ENCODE data around the gene NECTIN1. TPM values are rescaled to one million over a fixed set of nuclear protein-coding genes. Genes with fewer than 3 reads are reported as not detected.

Gene NECTIN1
- total RNA-seq, 1 donor from 2014 or later: 19.5 TPM

DNA sequence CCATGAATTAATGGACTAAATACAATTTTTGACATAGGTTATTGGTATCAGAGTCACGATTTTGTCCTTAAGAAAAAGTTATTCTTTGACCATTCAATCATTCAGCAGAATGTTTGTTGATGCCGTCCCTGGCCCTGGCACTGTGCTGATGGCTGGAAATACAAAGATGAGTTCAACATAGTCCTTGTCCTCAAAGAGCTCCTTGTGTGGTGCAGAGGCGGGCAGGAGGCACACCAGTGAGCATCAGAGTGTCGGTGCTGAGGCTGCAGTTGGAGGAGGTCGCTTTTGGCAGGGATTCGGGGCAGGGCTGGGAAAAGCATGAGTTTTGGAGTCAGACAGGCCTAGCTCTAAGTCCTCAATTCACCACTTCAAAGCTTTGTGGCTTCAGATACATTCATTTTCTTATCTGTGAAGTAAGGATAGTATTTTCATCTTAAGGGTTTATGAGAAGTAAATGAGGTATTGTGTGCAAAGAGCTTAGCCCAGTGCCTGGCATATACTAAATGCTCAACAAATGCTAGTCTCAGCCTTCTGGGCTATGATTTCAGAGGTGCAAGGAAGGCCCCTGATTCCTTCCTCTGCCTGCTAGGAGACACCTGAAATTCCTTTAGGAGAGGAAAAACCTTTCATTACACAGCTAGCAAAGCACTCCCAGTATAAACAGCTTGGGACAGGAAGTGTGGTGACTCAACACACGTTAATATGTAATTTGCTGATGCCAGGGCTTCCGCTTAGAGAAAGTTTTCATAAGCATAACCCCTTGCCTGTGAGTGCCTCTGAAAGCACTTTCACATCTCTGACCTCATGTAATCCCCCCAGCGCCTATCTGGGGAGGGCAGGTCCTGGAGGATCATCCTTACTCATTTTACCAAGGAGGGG is 113.8 kb downstream of the NECTIN1 start:
- no peak overlapping the region for H3K9ac ChIP-seq
- H3K79me2 ChIP-seq (ENCODE audit: low read depth): no peaks in the 10 kb centered on the region
- no peaks in the 10 kb centered on the region for H3K36me3 ChIP-seq
- no peak overlapping the region for H3K27ac Mint-ChIP-seq
- no peaks in the 10 kb centered on the region for H3K36me3 Mint-ChIP-seq
- H3K4me3 ChIP-seq: no peak overlapping the region
- H3K4me3 Mint-ChIP-seq: no peak overlapping the region
- peaks cover 9% of the 10 kb centered on the region for H3F3A ChIP-seq (ENCODE audit: low read depth)
- peaks cover 5% of the 10 kb centered on the region for H3K27me3 ChIP-seq
- DNase-seq (ENCODE audit: low spot score): no peak
- peaks cover 24% of the 10 kb centered on the region for H3K4me1 ChIP-seq
- peaks cover 5% of the 10 kb centered on the region for H4K20me1 ChIP-seq (ENCODE audit: low read depth)
- H2AFZ ChIP-seq (replicated peaks): no peak overlapping the region
- H3K27ac ChIP-seq: no peak overlapping the region
- H3K27me3 Mint-ChIP-seq (ENCODE audit: insufficient read depth, low read depth): peaks cover 12% of the 10 kb centered on the region
- H3K4me1 Mint-ChIP-seq: peaks cover 48% of the 10 kb centered on the region
- H3K4me2 ChIP-seq: no peak overlapping the region
- no peak for TF ChIP-seq EZH2 (IDR thresholded peaks at IDR 0.05)
- TF ChIP-seq, protein P1, sequence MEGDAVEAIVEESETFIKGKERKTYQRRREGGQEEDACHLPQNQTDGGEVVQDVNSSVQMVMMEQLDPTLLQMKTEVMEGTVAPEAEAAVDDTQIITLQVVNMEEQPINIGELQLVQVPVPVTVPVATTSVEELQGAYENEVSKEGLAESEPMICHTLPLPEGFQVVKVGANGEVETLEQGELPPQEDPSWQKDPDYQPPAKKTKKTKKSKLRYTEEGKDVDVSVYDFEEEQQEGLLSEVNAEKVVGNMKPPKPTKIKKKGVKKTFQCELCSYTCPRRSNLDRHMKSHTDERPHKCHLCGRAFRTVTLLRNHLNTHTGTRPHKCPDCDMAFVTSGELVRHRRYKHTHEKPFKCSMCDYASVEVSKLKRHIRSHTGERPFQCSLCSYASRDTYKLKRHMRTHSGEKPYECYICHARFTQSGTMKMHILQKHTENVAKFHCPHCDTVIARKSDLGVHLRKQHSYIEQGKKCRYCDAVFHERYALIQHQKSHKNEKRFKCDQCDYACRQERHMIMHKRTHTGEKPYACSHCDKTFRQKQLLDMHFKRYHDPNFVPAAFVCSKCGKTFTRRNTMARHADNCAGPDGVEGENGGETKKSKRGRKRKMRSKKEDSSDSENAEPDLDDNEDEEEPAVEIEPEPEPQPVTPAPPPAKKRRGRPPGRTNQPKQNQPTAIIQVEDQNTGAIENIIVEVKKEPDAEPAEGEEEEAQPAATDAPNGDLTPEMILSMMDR (IDR thresholded peaks at IDR 0.05): no peak
- TF ChIP-seq EZH2phosphoT487 (IDR thresholded peaks at IDR 0.05): no peak
- H3K9me3 Mint-ChIP-seq: peaks cover 9% of the 10 kb centered on the region
- H3K9me3 ChIP-seq (ENCODE audit: low read depth): no peaks in the 10 kb centered on the region

DNA sequence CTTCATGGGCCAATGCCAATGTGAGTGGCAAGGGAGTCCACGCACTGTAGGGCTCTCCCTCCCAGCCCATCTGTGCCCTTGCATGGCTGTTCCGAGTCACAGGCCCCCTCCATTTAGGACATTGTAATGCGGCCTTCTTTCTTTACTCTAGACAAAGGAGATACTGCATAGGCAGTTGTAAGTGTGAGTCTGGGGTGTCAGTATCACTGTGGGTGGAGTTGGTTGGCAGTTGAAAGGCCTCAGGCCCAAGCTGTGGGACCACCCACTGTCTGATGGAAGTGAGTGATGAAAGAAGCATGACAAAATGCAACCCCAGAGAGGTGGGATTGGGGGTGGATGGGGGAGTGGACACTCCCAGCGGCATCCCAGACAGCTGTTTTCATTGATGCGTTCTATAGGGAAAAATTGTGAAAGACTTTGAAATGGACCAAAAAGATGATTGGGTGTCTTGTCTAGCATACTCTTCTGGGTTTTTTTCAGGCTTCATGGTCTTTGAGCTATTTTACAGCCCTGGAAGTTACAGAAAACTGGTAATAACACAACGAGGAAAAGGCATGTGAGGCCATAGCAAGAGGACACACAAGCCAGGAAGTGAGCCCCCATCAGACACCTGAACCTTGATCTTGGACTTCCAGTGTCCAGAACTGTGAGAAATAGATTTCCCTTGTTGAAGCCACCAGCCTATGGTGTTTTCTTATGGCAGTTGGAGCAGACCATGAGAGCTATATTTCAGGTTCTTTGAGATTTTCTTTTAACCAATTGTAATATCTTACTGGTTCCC is 114.6 kb downstream of the NECTIN1 start:
- Histone ChIP-seq H2AFZ (replicated peaks) (no peak overlapping the region), H3K4me1 (peaks cover 24% of the 10 kb centered on the region), H3K4me3 (no peak overlapping the region), H3F3A (ENCODE audit: low read depth) (peaks cover 9% of the 10 kb centered on the region), H3K27ac (no peak overlapping the region), H3K79me2 (ENCODE audit: low read depth) (no peaks in the 10 kb centered on the region), H3K27me3 (peaks cover 5% of the 10 kb centered on the region), H3K9me3 (ENCODE audit: low read depth) (no peaks in the 10 kb centered on the region), H3K9ac (no peak overlapping the region), H4K20me1 (ENCODE audit: low read depth) (peaks cover 5% of the 10 kb centered on the region), H3K4me2 (no peak overlapping the region), H3K36me3 (no peaks in the 10 kb centered on the region)
- peaks cover 9% of the 10 kb centered on the region for H3K9me3 Mint-ChIP-seq
- peak overlapping the region; percentile 11 for H3K27ac Mint-ChIP-seq
- H3K4me3 Mint-ChIP-seq: no peak overlapping the region
- peak; percentile 24 for DNase-seq (ENCODE audit: low spot score)
- H3K36me3 Mint-ChIP-seq: no peaks in the 10 kb centered on the region
- peaks cover 42% of the 10 kb centered on the region for H3K4me1 Mint-ChIP-seq
- peaks cover 11% of the 10 kb centered on the region for H3K27me3 Mint-ChIP-seq (ENCODE audit: insufficient read depth, low read depth)
- TF ChIP-seq EZH2 (IDR thresholded peaks at IDR 0.05): no peak
- TF ChIP-seq, protein P1 (IDR thresholded peaks at IDR 0.05): no peak
- no peak for TF ChIP-seq EZH2phosphoT487 (IDR thresholded peaks at IDR 0.05)

DNA sequence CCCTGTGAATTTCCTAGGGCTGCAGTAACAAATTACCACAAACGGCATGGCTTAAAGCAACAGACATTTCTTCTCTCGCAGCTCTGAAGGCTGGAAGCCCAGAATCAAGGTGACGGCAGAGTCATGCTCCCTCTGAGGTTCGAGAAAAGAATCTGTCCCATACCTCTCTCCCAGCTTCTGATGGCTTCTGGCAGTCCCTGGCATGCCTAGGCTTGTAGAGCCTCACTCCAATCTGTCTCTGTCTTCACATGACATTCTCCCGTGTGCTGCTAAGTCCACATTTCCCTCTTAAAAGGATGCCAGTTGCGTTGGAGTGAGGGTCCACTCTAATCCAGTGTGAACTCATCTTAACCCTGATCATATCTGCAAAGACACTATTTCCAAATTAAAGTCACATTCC is 116.2 kb downstream of the NECTIN1 start:
- Histone ChIP-seq H3K9me3 (ENCODE audit: low read depth) (no peaks in the 10 kb centered on the region), H3K4me3 (no peak overlapping the region), H3K4me1 (peaks cover 29% of the 10 kb centered on the region), H3K36me3 (no peaks in the 10 kb centered on the region), H3K27ac (no peak overlapping the region), H3F3A (ENCODE audit: low read depth) (peaks cover 12% of the 10 kb centered on the region), H2AFZ (replicated peaks) (no peak overlapping the region), H3K79me2 (ENCODE audit: low read depth) (no peaks in the 10 kb centered on the region), H4K20me1 (ENCODE audit: low read depth) (peaks cover 1% of the 10 kb centered on the region), H3K27me3 (peaks cover 2% of the 10 kb centered on the region), H3K4me2 (no peak overlapping the region), H3K9ac (no peak overlapping the region)
- H3K27me3 Mint-ChIP-seq (ENCODE audit: insufficient read depth, low read depth): peaks cover 12% of the 10 kb centered on the region
- no peak overlapping the region for H3K4me3 Mint-ChIP-seq
- peak overlapping the region; percentile 46 for H3K27ac Mint-ChIP-seq
- H3K36me3 Mint-ChIP-seq: no peaks in the 10 kb centered on the region
- peaks cover 9% of the 10 kb centered on the region for H3K9me3 Mint-ChIP-seq
- TF ChIP-seq EZH2 (IDR thresholded peaks at IDR 0.05): no peak
- TF ChIP-seq, protein P1 (IDR thresholded peaks at IDR 0.05): no peak
- no peak for TF ChIP-seq EZH2phosphoT487 (IDR thresholded peaks at IDR 0.05)
- no peak for DNase-seq (ENCODE audit: low spot score)
- H3K4me1 Mint-ChIP-seq: peaks cover 39% of the 10 kb centered on the region

All from neural progenitor cell (in vitro differentiated cells).